PC-3 (cell line): Measurements from ENCODE around the gene TEDC1.

Experiments
- CTCF ChIP-seq: fragments of 300-600 bp; sonication (generic); conservative IDR thresholded peaks from 2 replicates; pipeline ENCODE4 v1.5.1; 2017; ENCODE audit warnings: antibody characterized with exemption, low read depth, mild to moderate bottlenecking, low read length
- EZH2 ChIP-seq: fragments of 300-600 bp; sonication (generic); IDR thresholded peaks from one replicate; pipeline ENCODE4 v1.6.1; 2017; ENCODE audit warnings: antibody characterized with exemption, mild to moderate bottlenecking, low read length; ENCODE audit not compliant: unreplicated experiment
- EZH2phosphoT487 ChIP-seq: fragments of 300-600 bp; sonication (generic); IDR thresholded peaks from 2 replicates; pipeline ENCODE4 v1.6.1; 2018; ENCODE audit warnings: mild to moderate bottlenecking, antibody characterized with exemption, low read length, borderline replicate concordance

DNA sequence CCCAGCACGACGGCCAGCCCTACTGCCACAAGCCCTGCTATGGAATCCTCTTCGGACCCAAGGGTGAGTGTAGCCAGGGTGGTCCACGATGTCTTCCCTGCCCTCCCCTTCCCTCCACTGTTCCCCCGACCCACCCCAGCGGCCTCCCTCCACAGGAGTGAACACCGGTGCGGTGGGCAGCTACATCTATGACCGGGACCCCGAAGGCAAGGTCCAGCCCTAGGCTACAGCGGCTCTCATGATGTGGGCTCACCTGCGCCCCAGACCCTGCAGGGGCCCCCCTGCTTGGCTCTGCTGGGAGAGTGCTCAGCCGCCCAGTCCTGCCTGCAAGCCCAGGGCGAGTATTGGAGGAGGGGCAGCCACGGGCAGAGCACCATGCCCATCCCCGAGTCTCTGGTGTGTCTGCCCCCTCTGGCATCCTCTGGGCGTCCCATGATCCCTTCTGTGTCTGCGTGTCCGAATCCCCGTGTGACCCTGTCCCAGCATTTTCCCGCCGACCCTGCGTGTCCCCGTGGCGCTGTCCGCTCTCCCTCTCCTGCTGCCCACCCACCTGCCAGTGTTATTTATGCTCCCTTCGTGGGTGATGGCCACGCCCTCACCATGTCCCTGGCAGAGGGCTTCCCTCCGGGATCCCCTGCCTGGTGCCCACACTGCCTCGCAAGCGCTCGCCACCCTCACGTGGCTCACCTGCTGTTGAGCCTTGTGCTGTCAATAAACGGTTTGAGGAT lies 11.5 kb upstream of the TEDC1 start:
- TF ChIP-seq CTCF (no peak), EZH2 (no peak), EZH2phosphoT487 (no peak)
